GM21619 (cell line): Measurements from ENCODE around the gene ELF2.
"Not testable (repeated sequence)": the region's sequence is repeated elsewhere in the genome, so short reads cannot be mapped to it uniquely, and the experiment has no call there.

ENCODE experiments used
- ATAC-seq: cut with Tn5 transposase; IDR thresholded peaks from one replicate; pipeline ENCODE4 v1.9.1; 2021; ENCODE audit not compliant: unreplicated experiment

The ELF2 gene

GRCh38 chr4:139082750-139083606 lies 94.0 kb downstream of the ELF2 start:
- peak; percentile 83 for ATAC-seq

GRCh38 chr4:139078926-139079325 lies 98.1 kb downstream of the ELF2 start:
- no peak for ATAC-seq

GRCh38 chr4:139077567-139078355 lies 99.3 kb downstream of the ELF2 start:
- ATAC-seq = no peak

GRCh38 chr4:139076016-139076744 lies 100.8 kb downstream of the ELF2 start:
- ATAC-seq = no peak

- ATAC-seq = no peak
These were observed 116.4 kb downstream of the ELF2 start for GRCh38 chr4:139060591-139060990.

GRCh38 chr4:139059026-139059425 lies 118.0 kb downstream of the ELF2 start:
- not testable (repeated sequence) for ATAC-seq

- no peak for ATAC-seq
These were observed 122.1 kb downstream of the ELF2 start for GRCh38 chr4:139054791-139055505.

GRCh38 chr4:139053909-139054308 lies 123.1 kb downstream of the ELF2 start:
- ATAC-seq = no peak

- no peak for ATAC-seq
These were observed 126.6 kb downstream of the ELF2 start for GRCh38 chr4:139050446-139050845.

GRCh38 chr4:139048026-139048425 lies 129.0 kb downstream of the ELF2 start:
- ATAC-seq = no peak

- no peak for ATAC-seq
These were observed 132.7 kb downstream of the ELF2 start for GRCh38 chr4:139044291-139044690.

GRCh38 chr4:139042981-139043460 lies 134.0 kb downstream of the ELF2 start:
- ATAC-seq = no peak

- no peak for ATAC-seq
These were observed 138.1 kb downstream of the ELF2 start for GRCh38 chr4:139038874-139039443.

GRCh38 chr4:139036885-139037284 lies 140.1 kb downstream of the ELF2 start:
- no peak for ATAC-seq

GRCh38 chr4:139035650-139036049 lies 141.4 kb downstream of the ELF2 start:
- no peak for ATAC-seq

- peak; percentile 84 for ATAC-seq
These were observed 146.3 kb downstream of the ELF2 start for GRCh38 chr4:139030614-139031235.

- not testable (repeated sequence) for ATAC-seq
These were observed 147.1 kb downstream of the ELF2 start for GRCh38 chr4:139029866-139030363.

- no peak for ATAC-seq
These were observed 148.8 kb downstream of the ELF2 start for GRCh38 chr4:139028191-139028661.

- no peak for ATAC-seq
These were observed 149.2 kb downstream of the ELF2 start for GRCh38 chr4:139027776-139028175.
